ENCODE results near the gene PAXIP1. TPM values are rescaled to one million over a fixed set of nuclear protein-coding genes. Genes with fewer than 3 reads are reported as not detected.
"Not testable (repeated sequence)": the region's sequence is repeated elsewhere in the genome, so short reads cannot be mapped to it uniquely, and the experiment has no call there.

PAXIP1 gene
- polyA plus RNA-seq = 2.9 TPM

GRCh38 chr7:155003092-155003375, at the start of gene PAXIP1:
Gene PAXIP1, minus strand, starts transcription at chr7:155003124. Its CDS starts 195 bp downstream, at chr7:155002929.
- Mint-ChIP-seq H3K27ac (peak within 1 kb of the TSS; percentile 91 to 96 (median 96)), H3K9me3 (peaks cover 0 to 1% (median 0%) of the 10 kb centered on the region in 3 donors), H3K27me3 (no peaks in the 10 kb centered on the region), H3K4me1 (peaks cover 9 to 14% (median 13%) of the 10 kb centered on the region in 3 donors), H3K36me3 (peaks cover 4% of the 10 kb centered on the region), H3K4me3 (peak within 1 kb of the TSS; percentile 93 to 96 (median 94))

GRCh38 chr7:155051355-155051754, 48.4 kb upstream of the PAXIP1 start:
- peaks cover 6% of the 10 kb centered on the region for H3K27me3 Mint-ChIP-seq
- H3K4me1 Mint-ChIP-seq = peaks cover 0 to 3% (median 0%) of the 10 kb centered on the region in 3 donors
- H3K9me3 Mint-ChIP-seq = peaks cover 0 to 4% (median 1%) of the 10 kb centered on the region in 3 donors
- H3K36me3 Mint-ChIP-seq = no peaks in the 10 kb centered on the region
- no peak overlapping the region for H3K4me3 Mint-ChIP-seq
- no peak overlapping the region for H3K27ac Mint-ChIP-seq

- Mint-ChIP-seq H3K4me1 (peaks cover 0 to 3% (median 0%) of the 10 kb centered on the region in 3 donors), H3K27ac (no peak overlapping the region), H3K36me3 (no peaks in the 10 kb centered on the region), H3K27me3 (peaks cover 5% of the 10 kb centered on the region), H3K4me3 (no peak overlapping the region), H3K9me3 (peaks cover 0 to 1% (median 0%) of the 10 kb centered on the region in 3 donors)
Measured at GRCh38 chr7:155048006-155048405, 45.1 kb upstream of the PAXIP1 start.

- no peak overlapping the region for H3K27ac Mint-ChIP-seq
- H3K9me3 Mint-ChIP-seq = peaks cover 0 to 4% (median 0%) of the 10 kb centered on the region in 3 donors
- H3K4me3 Mint-ChIP-seq = no peak overlapping the region
- H3K36me3 Mint-ChIP-seq = no peaks in the 10 kb centered on the region
- peaks cover 11% of the 10 kb centered on the region for H3K27me3 Mint-ChIP-seq
- H3K4me1 Mint-ChIP-seq = no peaks in the 10 kb centered on the region
Measured at GRCh38 chr7:155043756-155044155, 40.8 kb upstream of the PAXIP1 start.

- Mint-ChIP-seq H3K4me1 (no peaks in the 10 kb centered on the region), H3K4me3 (no peak overlapping the region), H3K27me3 (peaks cover 15% of the 10 kb centered on the region), H3K27ac (no peak overlapping the region), H3K36me3 (peaks cover 4% of the 10 kb centered on the region), H3K9me3 (peaks cover 4 to 10% (median 7%) of the 10 kb centered on the region in 3 donors)
Measured at GRCh38 chr7:155038335-155038734, 35.4 kb upstream of the PAXIP1 start.

- H3K36me3 Mint-ChIP-seq = not testable (repeated sequence)
Measured at GRCh38 chr7:155034495-155034894, 31.6 kb upstream of the PAXIP1 start.

GRCh38 chr7:155032978-155033377, 30.1 kb upstream of the PAXIP1 start:
- Mint-ChIP-seq H3K4me3 (peak overlapping the region in 1 of 4 donors; percentile 65), H3K27ac (no peak overlapping the region), H3K36me3 (peaks cover 4% of the 10 kb centered on the region), H3K4me1 (no peaks in the 10 kb centered on the region), H3K27me3 (peaks cover 14% of the 10 kb centered on the region), H3K9me3 (peaks cover 2 to 14% (median 7%) of the 10 kb centered on the region in 3 donors)

More at GRCh38 chr7:155034495-155034894, 31.6 kb upstream of the PAXIP1 start:
- H3K4me3 Mint-ChIP-seq, H3K27ac Mint-ChIP-seq, H3K4me1 Mint-ChIP-seq: not testable (repeated sequence)
- peaks cover 2 to 17% (median 11%) of the 10 kb centered on the region in 3 donors for H3K9me3 Mint-ChIP-seq
- peaks cover 14% of the 10 kb centered on the region for H3K27me3 Mint-ChIP-seq

- no peak overlapping the region for H3K27ac Mint-ChIP-seq
- peaks cover 3 to 7% (median 4%) of the 10 kb centered on the region in 3 donors for H3K9me3 Mint-ChIP-seq
- no peak overlapping the region for H3K4me3 Mint-ChIP-seq
- no peaks in the 10 kb centered on the region for H3K36me3 Mint-ChIP-seq
- no peaks in the 10 kb centered on the region for H3K4me1 Mint-ChIP-seq
- peaks cover 6% of the 10 kb centered on the region for H3K27me3 Mint-ChIP-seq
Measured at GRCh38 chr7:155027879-155028278, 25.0 kb upstream of the PAXIP1 start.

- H3K27ac Mint-ChIP-seq = no peak overlapping the region
- no peaks in the 10 kb centered on the region for H3K36me3 Mint-ChIP-seq
- no peaks in the 10 kb centered on the region for H3K9me3 Mint-ChIP-seq
- peaks cover 6% of the 10 kb centered on the region for H3K27me3 Mint-ChIP-seq
- H3K4me1 Mint-ChIP-seq = peaks cover 0 to 4% (median 1%) of the 10 kb centered on the region in 3 donors
- H3K4me3 Mint-ChIP-seq = no peak overlapping the region
Measured at GRCh38 chr7:155021699-155022145, 18.8 kb upstream of the PAXIP1 start.

GRCh38 chr7:155020996-155021395, 18.1 kb upstream of the PAXIP1 start:
- no peak overlapping the region for H3K27ac Mint-ChIP-seq
- H3K4me1 Mint-ChIP-seq = peaks cover 0 to 4% (median 1%) of the 10 kb centered on the region in 3 donors
- no peaks in the 10 kb centered on the region for H3K9me3 Mint-ChIP-seq
- no peaks in the 10 kb centered on the region for H3K36me3 Mint-ChIP-seq
- H3K27me3 Mint-ChIP-seq = peaks cover 6% of the 10 kb centered on the region
- H3K4me3 Mint-ChIP-seq = no peak overlapping the region

- H3K27ac Mint-ChIP-seq = no peak overlapping the region
- H3K4me3 Mint-ChIP-seq = no peak overlapping the region
- peaks cover 0 to 4% (median 1%) of the 10 kb centered on the region in 3 donors for H3K4me1 Mint-ChIP-seq
- peaks cover 3% of the 10 kb centered on the region for H3K36me3 Mint-ChIP-seq
- H3K9me3 Mint-ChIP-seq = no peaks in the 10 kb centered on the region
- H3K27me3 Mint-ChIP-seq = peaks cover 4% of the 10 kb centered on the region
Measured at GRCh38 chr7:155017834-155018233, 14.9 kb upstream of the PAXIP1 start.

GRCh38 chr7:155011086-155011485, 8.2 kb upstream of the PAXIP1 start:
- no peaks in the 10 kb centered on the region for H3K9me3 Mint-ChIP-seq
- no peak overlapping the region for H3K4me3 Mint-ChIP-seq
- no peaks in the 10 kb centered on the region for H3K4me1 Mint-ChIP-seq
- no peak overlapping the region for H3K27ac Mint-ChIP-seq
- H3K27me3 Mint-ChIP-seq = no peaks in the 10 kb centered on the region
- H3K36me3 Mint-ChIP-seq = peaks cover 7% of the 10 kb centered on the region

GRCh38 chr7:155009570-155010157, 6.7 kb upstream of the PAXIP1 start:
- H3K9me3 Mint-ChIP-seq = no peaks in the 10 kb centered on the region
- no peak overlapping the region for H3K4me3 Mint-ChIP-seq
- no peaks in the 10 kb centered on the region for H3K27me3 Mint-ChIP-seq
- peaks cover 0 to 3% (median 2%) of the 10 kb centered on the region in 3 donors for H3K4me1 Mint-ChIP-seq
- peak overlapping the region in 2 of 3 donors; percentile 1 to 2 for H3K27ac Mint-ChIP-seq
- H3K36me3 Mint-ChIP-seq = peaks cover 5% of the 10 kb centered on the region

GRCh38 chr7:155007947-155008346, 5.0 kb upstream of the PAXIP1 start:
- no peak overlapping the region for H3K27ac Mint-ChIP-seq
- H3K4me1 Mint-ChIP-seq = peaks cover 4 to 9% (median 8%) of the 10 kb centered on the region in 3 donors
- H3K9me3 Mint-ChIP-seq = no peaks in the 10 kb centered on the region
- H3K36me3 Mint-ChIP-seq = peaks cover 5% of the 10 kb centered on the region
- H3K27me3 Mint-ChIP-seq = no peaks in the 10 kb centered on the region
- H3K4me3 Mint-ChIP-seq = peak overlapping the region in 2 of 4 donors; percentile 9 to 43

- peak overlapping the region; percentile 91 to 96 (median 96) for H3K27ac Mint-ChIP-seq
- peak overlapping the region; percentile 93 to 96 (median 94) for H3K4me3 Mint-ChIP-seq
- H3K9me3 Mint-ChIP-seq = peaks cover 0 to 1% (median 0%) of the 10 kb centered on the region in 3 donors
- H3K27me3 Mint-ChIP-seq = no peaks in the 10 kb centered on the region
- H3K4me1 Mint-ChIP-seq = peaks cover 9 to 14% (median 13%) of the 10 kb centered on the region in 3 donors
- H3K36me3 Mint-ChIP-seq = peaks cover 4% of the 10 kb centered on the region
Measured at GRCh38 chr7:155003376-155004214, 671 bp upstream of the PAXIP1 start.

Measured in IgD-negative memory B cell (primary cell).